Prostate gland (tissue), 2 donors: ENCODE data around the gene PHB1. TPM values are rescaled to one million over a fixed set of nuclear protein-coding genes. Genes with fewer than 3 reads are reported as not detected.

Experiments
- DNase-seq: peaks from one replicate; pipeline ENCODE4 v3.0.0-alpha.2; 2019; ENCODE audit warnings: low spot score
- H3K27ac ChIP-seq, 2 donors: fragments of 200-600 bp; sonication (generic); 2 replicates each; pipeline ENCODE4 v1.5.1; 2017 to 2019
- H3K27me3 ChIP-seq: fragments of 200-600 bp; sonication (generic); replicated peaks from 2 replicates; pipeline ENCODE4 v1.5.1; 2019; ENCODE audit not compliant: insufficient read depth
- H3K36me3 ChIP-seq, 2 donors: fragments of 200-600 bp; sonication (generic); 1 replicate in 1 of 2; 2 replicates in 1 of 2; pipeline versions ENCODE4 v1.5.1 to v1.8.1; 2017 to 2019
- H3K4me1 ChIP-seq: fragments of 200-600 bp; sonication (generic); replicated peaks from 2 replicates; pipeline ENCODE4 v1.5.1; 2019
- H3K4me3 ChIP-seq, 2 donors: fragments of 200-600 bp; sonication (generic); 2 replicates each; pipeline ENCODE4 v1.5.1; 2017 to 2019
- H3K9me3 ChIP-seq: fragments of 200-600 bp; sonication (generic); 2 replicates; pipeline ENCODE4 v1.5.1; 2017
- POLR2A ChIP-seq: fragments of 450-650 bp; IDR thresholded peaks from one replicate; pipeline ENCODE4 v1.6.1; 2016; ENCODE audit warnings: antibody characterized with exemption, mild to moderate bottlenecking
- POLR2AphosphoS5 ChIP-seq: sonication (generic); formaldehyde crosslinking; IDR thresholded peaks from one replicate; pipeline ENCODE4 v1.6.1; 2017; ENCODE audit warnings: antibody characterized with exemption
- WGBS: methylation state at CpG from one replicate; pipeline ENCODE4 v1.1.5; 2018; 5-methylcytosine and 5-hydroxymethylcytosine counted together
- intact Hi-C: fragments of 100-400 bp; cut with DNase I; formaldehyde crosslinking; loops from one replicate; pipeline ENCODE4 v1.14.2; 2022
- total RNA-seq, 2 donors: library from RNA; depleted of rRNA; stranded (reverse); fragments of >200 nt; gene quantifications; one replicate each; pipeline ENCODE4 v1.1.0, GENCODE V29; 2016
- TF ChIP-seq, protein P1 (sequence below), 4 experiments: fragments of 200-600 bp in 2 of 4; fragments of 450-650 bp in 2 of 4; sonication (generic) in 2 of 4; IDR thresholded peaks; 1 replicate in 3 of 4; 2 replicates in 1 of 4; pipeline ENCODE4 v1.5.1; 2016 to 2019; ENCODE audit warnings: antibody characterized with exemption in 4 of 4, mild to moderate bottlenecking in 2 of 4, moderate library complexity in 2 of 4

PHB1 gene
- total RNA-seq, 2 donors from 2014 or later = 105 to 135 TPM

DNA sequence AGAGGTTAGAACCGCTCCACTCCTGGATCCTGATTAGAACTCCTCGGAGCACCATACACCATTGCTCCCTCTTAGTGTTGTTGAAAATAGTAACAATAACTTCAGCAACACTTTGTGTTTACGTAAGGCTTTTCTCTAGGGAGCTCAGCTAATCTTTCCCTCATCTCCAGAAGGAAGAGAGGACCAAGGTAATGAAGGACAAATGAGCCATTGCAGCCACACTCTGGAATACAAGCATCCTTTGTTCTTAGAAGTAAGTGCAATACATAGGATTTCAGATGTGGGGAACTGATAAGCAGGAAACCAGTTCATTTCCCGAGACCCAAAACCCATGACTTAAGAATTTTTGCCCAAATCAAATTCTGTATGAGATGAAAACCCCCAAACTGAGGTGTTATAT is 29.7 kb downstream of the PHB1 start:
- TF ChIP-seq POLR2AphosphoS5 = no peak
- TF ChIP-seq POLR2A = no peak
- TF ChIP-seq, protein P1, sequence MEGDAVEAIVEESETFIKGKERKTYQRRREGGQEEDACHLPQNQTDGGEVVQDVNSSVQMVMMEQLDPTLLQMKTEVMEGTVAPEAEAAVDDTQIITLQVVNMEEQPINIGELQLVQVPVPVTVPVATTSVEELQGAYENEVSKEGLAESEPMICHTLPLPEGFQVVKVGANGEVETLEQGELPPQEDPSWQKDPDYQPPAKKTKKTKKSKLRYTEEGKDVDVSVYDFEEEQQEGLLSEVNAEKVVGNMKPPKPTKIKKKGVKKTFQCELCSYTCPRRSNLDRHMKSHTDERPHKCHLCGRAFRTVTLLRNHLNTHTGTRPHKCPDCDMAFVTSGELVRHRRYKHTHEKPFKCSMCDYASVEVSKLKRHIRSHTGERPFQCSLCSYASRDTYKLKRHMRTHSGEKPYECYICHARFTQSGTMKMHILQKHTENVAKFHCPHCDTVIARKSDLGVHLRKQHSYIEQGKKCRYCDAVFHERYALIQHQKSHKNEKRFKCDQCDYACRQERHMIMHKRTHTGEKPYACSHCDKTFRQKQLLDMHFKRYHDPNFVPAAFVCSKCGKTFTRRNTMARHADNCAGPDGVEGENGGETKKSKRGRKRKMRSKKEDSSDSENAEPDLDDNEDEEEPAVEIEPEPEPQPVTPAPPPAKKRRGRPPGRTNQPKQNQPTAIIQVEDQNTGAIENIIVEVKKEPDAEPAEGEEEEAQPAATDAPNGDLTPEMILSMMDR (IDR thresholded peaks at IDR 0.05) = no peak
- DNase-seq = no peak
- Histone ChIP-seq H3K4me3 (no peak overlapping the region), H3K36me3 (no peaks in the 10 kb centered on the region), H3K27ac (no peak overlapping the region), H3K4me1 (no peaks in the 10 kb centered on the region), H3K27me3 (no peaks in the 10 kb centered on the region), H3K9me3 (no peaks in the 10 kb centered on the region)
- intact Hi-C loops = no loop called here
- 88% methylated on average over 4 of the region's 4 CpGs for WGBS

DNA sequence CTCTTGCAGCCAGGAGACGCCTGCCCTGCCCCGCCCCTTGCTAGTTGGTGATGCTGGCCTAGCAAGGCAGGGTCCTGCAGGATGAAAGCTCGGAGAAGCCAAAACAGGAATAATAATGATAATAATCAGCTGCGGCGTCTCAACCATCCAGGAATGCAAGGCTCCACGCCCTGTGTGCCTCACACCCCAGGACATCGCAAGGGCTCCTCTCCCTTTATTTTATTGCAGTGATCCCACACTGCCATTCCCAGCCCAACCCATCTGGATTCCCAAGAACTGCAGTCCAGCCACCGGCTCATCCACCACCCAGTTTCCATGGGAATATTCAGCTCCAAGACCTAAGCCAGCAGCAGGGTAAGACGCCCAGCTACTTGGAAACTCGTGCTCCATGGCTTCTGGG is 31.6 kb downstream of the PHB1 start:
- Histone ChIP-seq H3K27me3 (no peaks in the 10 kb centered on the region), H3K36me3 (no peaks in the 10 kb centered on the region), H3K9me3 (no peaks in the 10 kb centered on the region), H3K27ac (no peak overlapping the region), H3K4me1 (no peaks in the 10 kb centered on the region), H3K4me3 (no peak overlapping the region)
- TF ChIP-seq, protein P1 (IDR thresholded peaks at IDR 0.05) = no peak
- TF ChIP-seq POLR2A (no peak), POLR2AphosphoS5 (no peak)
- intact Hi-C loops = no loop called here
- no peak for DNase-seq
- 81% methylated on average over 10 of the region's 10 CpGs for whole genome bisulfite sequencing

DNA sequence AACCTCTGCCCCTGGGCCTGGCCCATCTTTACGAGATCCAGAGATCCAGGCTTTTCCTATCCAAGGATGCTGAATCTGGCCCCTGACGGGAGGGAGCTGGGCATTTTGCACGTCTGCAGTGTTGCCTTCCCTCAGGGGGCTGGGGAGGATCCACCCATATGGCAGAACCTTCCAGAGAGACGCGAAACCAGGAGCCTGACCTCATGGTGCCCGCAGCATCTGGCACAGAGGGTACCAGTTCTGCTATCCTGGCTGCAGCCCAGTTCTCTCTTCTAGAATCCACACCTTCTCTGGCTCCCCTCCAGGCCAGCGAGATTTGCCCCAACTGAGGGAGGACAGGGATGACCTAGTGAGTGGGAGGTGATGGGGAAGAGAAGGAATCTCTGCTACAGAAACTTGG is 32.1 kb downstream of the PHB1 start:
- 40% methylated on average over 6 of the region's 7 CpGs for WGBS
- intact Hi-C loops = no loop called here

DNA sequence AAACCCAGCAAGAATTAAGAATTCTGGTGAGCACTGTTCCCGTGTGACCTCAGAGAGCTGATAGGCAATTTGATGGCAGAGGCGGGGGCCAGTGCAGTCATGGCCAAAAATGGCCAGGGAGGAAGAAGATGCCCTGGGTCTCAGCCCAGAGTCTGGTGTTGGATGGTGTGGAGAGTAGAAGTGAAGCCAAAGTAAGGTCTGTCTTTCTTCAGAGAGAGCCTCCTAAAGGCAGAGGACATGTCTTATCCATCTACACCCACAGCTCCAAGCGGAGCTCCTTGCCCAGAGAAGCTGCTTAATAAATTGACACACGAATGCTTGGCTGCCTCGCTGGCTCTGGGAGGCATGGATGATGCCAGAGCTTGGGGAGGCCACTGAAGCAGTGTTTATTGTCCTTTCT is 32.9 kb downstream of the PHB1 start:
- no peaks in the 10 kb centered on the region for H3K9me3 ChIP-seq
- H3K4me3 ChIP-seq = no peak overlapping the region
- no peaks in the 10 kb centered on the region for H3K4me1 ChIP-seq
- DNase-seq = no peak
- TF ChIP-seq POLR2AphosphoS5 (no peak), POLR2A (no peak)
- TF ChIP-seq, protein P1 (IDR thresholded peaks at IDR 0.05) = no peak
- WGBS = 75% methylated on average over 5 of the region's 5 CpGs
- no peak overlapping the region for H3K27ac ChIP-seq
- H3K27me3 ChIP-seq = no peaks in the 10 kb centered on the region
- no peaks in the 10 kb centered on the region for H3K36me3 ChIP-seq
- intact Hi-C loops = no loop called here

More for the DNA sequence above, 32.1 kb downstream of the PHB1 start:
- H3K36me3 ChIP-seq = no peaks in the 10 kb centered on the region
- no peaks in the 10 kb centered on the region for H3K9me3 ChIP-seq
- no peaks in the 10 kb centered on the region for H3K27me3 ChIP-seq
- H3K4me1 ChIP-seq = no peaks in the 10 kb centered on the region
- no peak overlapping the region for H3K4me3 ChIP-seq
- no peak overlapping the region for H3K27ac ChIP-seq
- no peak for DNase-seq
- TF ChIP-seq POLR2AphosphoS5 (no peak), POLR2A (no peak)
- TF ChIP-seq, protein P1 (IDR thresholded peaks at IDR 0.05) = no peak

DNA sequence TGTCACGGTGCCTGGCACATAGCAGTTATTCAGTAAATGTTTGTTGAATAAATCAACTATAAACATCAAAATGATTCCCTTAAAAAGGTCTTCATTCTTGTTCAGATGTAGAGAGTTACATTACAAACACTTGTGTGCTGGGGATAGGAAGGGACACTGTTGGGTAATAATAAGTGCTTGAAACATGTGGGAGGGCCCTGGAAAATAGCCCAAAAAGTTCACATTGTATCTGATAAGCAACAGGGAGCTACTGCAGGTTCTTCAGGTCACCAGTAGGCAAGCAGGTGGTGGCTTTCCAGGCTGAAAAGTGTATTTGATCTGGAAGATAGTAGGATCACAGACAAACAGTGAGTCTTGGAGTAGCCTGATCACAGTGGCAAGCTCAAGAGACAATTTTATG is 33.6 kb downstream of the PHB1 start:
- no peak for DNase-seq
- no peaks in the 10 kb centered on the region for H3K27me3 ChIP-seq
- no peak overlapping the region for H3K4me3 ChIP-seq
- H3K4me1 ChIP-seq = no peaks in the 10 kb centered on the region
- intact Hi-C loops = no loop called here
- TF ChIP-seq, protein P1 (IDR thresholded peaks at IDR 0.05) = no peak
- TF ChIP-seq POLR2A = no peak
- TF ChIP-seq POLR2AphosphoS5 = no peak
- H3K36me3 ChIP-seq = no peaks in the 10 kb centered on the region
- no peaks in the 10 kb centered on the region for H3K9me3 ChIP-seq
- H3K27ac ChIP-seq = no peak overlapping the region
- WGBS = 55% methylated on average over 1 of the region's 1 CpG
